OCI-LY3 (cell line): ENCODE measurements around the gene ARL5A.

ENCODE experiments used
- EZH2phosphoT487 ChIP-seq: fragments of 200-600 bp; shearing (Covaris generic); IDR thresholded peaks from 2 replicates; pipeline ENCODE4 v1.6.1; 2018; ENCODE audit warnings: antibody characterized with exemption, mixed run types, low read depth
- TF ChIP-seq, protein P1 (sequence below): fragments of 200-600, 300-600 bp; sonication (generic); IDR thresholded peaks from 2 replicates; pipeline ENCODE4 v1.5.1; 2014; ENCODE audit warnings: antibody characterized with exemption, low read length, low read depth

GRCh38 chr2:151777935-151778334 lies 50.3 kb downstream of the ARL5A start:
- TF ChIP-seq EZH2phosphoT487 = no peak
- TF ChIP-seq, protein P1, sequence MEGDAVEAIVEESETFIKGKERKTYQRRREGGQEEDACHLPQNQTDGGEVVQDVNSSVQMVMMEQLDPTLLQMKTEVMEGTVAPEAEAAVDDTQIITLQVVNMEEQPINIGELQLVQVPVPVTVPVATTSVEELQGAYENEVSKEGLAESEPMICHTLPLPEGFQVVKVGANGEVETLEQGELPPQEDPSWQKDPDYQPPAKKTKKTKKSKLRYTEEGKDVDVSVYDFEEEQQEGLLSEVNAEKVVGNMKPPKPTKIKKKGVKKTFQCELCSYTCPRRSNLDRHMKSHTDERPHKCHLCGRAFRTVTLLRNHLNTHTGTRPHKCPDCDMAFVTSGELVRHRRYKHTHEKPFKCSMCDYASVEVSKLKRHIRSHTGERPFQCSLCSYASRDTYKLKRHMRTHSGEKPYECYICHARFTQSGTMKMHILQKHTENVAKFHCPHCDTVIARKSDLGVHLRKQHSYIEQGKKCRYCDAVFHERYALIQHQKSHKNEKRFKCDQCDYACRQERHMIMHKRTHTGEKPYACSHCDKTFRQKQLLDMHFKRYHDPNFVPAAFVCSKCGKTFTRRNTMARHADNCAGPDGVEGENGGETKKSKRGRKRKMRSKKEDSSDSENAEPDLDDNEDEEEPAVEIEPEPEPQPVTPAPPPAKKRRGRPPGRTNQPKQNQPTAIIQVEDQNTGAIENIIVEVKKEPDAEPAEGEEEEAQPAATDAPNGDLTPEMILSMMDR = no peak
